B cell (primary cell): ENCODE results near the gene PYGO2.

ENCODE experiments used
- EZH2 ChIP-seq: IDR thresholded peaks from 2 replicates; pipeline ENCODE4 v1.6.1; 2012; ENCODE audit warnings: borderline replicate concordance, low read depth, mild to moderate bottlenecking, moderate library complexity, low read length; ENCODE audit not compliant: insufficient read depth, poor library complexity, severe bottlenecking
- TF ChIP-seq, protein P1 (sequence below): fragments of 200-600 bp; IDR thresholded peaks from one replicate; pipeline ENCODE4 v1.8.0; 2022; ENCODE audit warnings: antibody characterized with exemption, mild to moderate bottlenecking

GRCh38 chr1:154960446-154961136 is 991 bp downstream of the PYGO2 start:
- TF ChIP-seq, protein P1, sequence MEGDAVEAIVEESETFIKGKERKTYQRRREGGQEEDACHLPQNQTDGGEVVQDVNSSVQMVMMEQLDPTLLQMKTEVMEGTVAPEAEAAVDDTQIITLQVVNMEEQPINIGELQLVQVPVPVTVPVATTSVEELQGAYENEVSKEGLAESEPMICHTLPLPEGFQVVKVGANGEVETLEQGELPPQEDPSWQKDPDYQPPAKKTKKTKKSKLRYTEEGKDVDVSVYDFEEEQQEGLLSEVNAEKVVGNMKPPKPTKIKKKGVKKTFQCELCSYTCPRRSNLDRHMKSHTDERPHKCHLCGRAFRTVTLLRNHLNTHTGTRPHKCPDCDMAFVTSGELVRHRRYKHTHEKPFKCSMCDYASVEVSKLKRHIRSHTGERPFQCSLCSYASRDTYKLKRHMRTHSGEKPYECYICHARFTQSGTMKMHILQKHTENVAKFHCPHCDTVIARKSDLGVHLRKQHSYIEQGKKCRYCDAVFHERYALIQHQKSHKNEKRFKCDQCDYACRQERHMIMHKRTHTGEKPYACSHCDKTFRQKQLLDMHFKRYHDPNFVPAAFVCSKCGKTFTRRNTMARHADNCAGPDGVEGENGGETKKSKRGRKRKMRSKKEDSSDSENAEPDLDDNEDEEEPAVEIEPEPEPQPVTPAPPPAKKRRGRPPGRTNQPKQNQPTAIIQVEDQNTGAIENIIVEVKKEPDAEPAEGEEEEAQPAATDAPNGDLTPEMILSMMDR: no peak
- no peak for TF ChIP-seq EZH2
